Measurements from ENCODE around the gene RBMS2.
"Not testable (repeated sequence)": the region's sequence is repeated elsewhere in the genome, so short reads cannot be mapped to it uniquely, and the experiment has no call there.

The RBMS2 gene

DNA sequence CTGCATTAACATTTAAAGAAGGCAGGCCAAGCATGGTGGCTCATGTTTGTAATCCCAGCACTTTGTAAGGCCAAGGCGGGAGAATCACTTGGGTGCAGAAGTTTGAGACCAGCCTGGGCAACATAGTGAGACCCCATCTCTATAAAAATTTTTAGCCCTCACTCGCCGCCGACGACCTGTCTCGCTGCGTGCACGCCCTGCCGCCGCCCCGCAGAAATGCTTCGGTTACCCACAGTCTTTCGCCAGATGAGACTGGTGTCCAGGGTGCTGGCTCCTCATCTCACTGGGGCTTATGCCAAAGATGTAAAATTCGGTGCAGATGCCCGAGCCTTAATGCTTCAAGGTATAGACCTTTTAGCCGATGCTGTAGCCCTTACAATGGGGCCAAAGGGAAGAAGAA lies 10.8 kb upstream of the RBMS2 start:
- Histone ChIP-seq H3K27ac (no peak overlapping the region), H3K4me1 (ENCODE audit: control insufficient read depth in 1 of 2, insufficient read depth in 1 of 2, low read depth in 1 of 2, low read length in 1 of 2) (peaks cover 5% of the 10 kb centered on the region in 2 experiments), H3K9me3 (no peaks in the 10 kb centered on the region), H3K4me3 (ENCODE audit: low read depth in 1 of 2, low read length in 1 of 2) (no peak overlapping the region), H3K36me3 (no peaks in the 10 kb centered on the region), H3K27me3 (peaks cover 7% of the 10 kb centered on the region)
- TF ChIP-seq, protein P1, sequence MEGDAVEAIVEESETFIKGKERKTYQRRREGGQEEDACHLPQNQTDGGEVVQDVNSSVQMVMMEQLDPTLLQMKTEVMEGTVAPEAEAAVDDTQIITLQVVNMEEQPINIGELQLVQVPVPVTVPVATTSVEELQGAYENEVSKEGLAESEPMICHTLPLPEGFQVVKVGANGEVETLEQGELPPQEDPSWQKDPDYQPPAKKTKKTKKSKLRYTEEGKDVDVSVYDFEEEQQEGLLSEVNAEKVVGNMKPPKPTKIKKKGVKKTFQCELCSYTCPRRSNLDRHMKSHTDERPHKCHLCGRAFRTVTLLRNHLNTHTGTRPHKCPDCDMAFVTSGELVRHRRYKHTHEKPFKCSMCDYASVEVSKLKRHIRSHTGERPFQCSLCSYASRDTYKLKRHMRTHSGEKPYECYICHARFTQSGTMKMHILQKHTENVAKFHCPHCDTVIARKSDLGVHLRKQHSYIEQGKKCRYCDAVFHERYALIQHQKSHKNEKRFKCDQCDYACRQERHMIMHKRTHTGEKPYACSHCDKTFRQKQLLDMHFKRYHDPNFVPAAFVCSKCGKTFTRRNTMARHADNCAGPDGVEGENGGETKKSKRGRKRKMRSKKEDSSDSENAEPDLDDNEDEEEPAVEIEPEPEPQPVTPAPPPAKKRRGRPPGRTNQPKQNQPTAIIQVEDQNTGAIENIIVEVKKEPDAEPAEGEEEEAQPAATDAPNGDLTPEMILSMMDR (IDR thresholded peaks at IDR 0.05): no peak

DNA sequence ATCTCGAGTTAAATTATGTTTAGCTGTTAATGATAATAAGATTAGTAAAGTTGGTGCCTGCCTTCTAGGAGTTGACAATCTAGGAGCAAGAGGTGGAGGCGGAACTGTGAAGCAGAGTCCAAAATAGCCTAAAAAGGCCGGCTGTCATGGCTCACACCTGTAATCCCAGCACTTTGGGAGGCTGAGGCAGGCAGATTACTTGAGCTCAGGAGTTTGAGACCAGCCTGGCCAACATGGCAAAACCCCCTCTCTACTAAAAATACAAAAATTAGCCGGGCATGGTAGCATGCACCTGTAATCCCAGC lies 7.7 kb upstream of the RBMS2 start:
- H3K9me3 ChIP-seq; H3K27me3 ChIP-seq; H3K27ac ChIP-seq; H3K4me3 ChIP-seq (ENCODE audit: low read depth in 1 of 2, low read length in 1 of 2); H3K36me3 ChIP-seq: not testable (repeated sequence)
- peaks cover 17 to 19% of the 10 kb centered on the region in 2 experiments for H3K4me1 ChIP-seq (ENCODE audit: control insufficient read depth in 1 of 2, insufficient read depth in 1 of 2, low read depth in 1 of 2, low read length in 1 of 2)

DNA sequence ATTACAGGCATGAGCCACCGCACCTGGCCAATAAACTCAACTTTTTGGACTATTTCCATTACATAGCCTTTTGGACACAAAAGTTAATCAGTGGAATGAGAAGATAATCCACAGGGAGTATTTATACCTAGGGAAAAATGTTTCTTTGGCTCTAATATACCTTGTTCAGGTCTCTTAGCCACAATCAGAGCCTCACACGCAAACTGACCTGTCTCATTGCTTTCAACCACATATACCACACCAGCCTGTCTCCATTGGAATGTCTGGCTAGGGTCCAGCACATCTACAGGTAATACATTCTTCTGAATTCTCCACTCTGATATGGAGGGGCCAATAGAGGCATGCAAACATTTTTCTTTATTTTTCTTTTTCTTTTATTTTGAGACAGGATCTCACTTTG lies 3.8 kb upstream of the RBMS2 start:
- H3K9me3 ChIP-seq: no peaks in the 10 kb centered on the region
- peaks cover 1% of the 10 kb centered on the region for H3K27me3 ChIP-seq
- peak overlapping the region in 1 of 2 experiments; percentile 2 for H3K4me3 ChIP-seq (ENCODE audit: low read depth in 1 of 2, low read length in 1 of 2)
- peaks cover 48 to 50% of the 10 kb centered on the region in 2 experiments for H3K4me1 ChIP-seq (ENCODE audit: control insufficient read depth in 1 of 2, insufficient read depth in 1 of 2, low read depth in 1 of 2, low read length in 1 of 2)
- H3K27ac ChIP-seq: peak overlapping the region; percentile 51
- no peaks in the 10 kb centered on the region for H3K36me3 ChIP-seq
- TF ChIP-seq, protein P1 (IDR thresholded peaks at IDR 0.05): no peak

DNA sequence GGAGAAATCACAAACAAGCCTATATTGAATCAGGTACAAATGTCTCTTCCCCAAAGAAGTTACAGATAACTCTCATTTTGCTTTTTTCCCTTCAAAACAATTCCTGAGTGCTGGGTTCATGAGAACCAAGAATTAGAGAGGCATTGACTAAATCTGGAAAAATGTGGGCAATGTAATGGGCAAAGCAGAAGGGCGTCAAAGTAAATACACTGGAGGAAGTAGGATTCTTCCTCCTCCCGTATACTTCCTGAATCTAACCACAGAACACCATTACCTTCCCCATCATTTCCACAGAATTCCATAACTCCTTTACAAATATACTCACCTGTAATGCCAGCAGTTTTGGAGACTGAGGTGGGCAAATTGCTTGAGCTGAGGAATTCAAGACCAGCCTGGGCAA lies 3.0 kb upstream of the RBMS2 start:
- Histone ChIP-seq H3K4me3 (ENCODE audit: low read depth in 1 of 2, low read length in 1 of 2) (peak overlapping the region in 1 of 2 experiments; percentile 2), H3K9me3 (no peaks in the 10 kb centered on the region), H3K4me1 (ENCODE audit: control insufficient read depth in 1 of 2, insufficient read depth in 1 of 2, low read depth in 1 of 2, low read length in 1 of 2) (peaks cover 47 to 50% of the 10 kb centered on the region in 2 experiments), H3K27ac (peak overlapping the region; percentile 51), H3K36me3 (no peaks in the 10 kb centered on the region), H3K27me3 (no peaks in the 10 kb centered on the region)
- TF ChIP-seq, protein P1 (IDR thresholded peaks at IDR 0.05): no peak

DNA sequence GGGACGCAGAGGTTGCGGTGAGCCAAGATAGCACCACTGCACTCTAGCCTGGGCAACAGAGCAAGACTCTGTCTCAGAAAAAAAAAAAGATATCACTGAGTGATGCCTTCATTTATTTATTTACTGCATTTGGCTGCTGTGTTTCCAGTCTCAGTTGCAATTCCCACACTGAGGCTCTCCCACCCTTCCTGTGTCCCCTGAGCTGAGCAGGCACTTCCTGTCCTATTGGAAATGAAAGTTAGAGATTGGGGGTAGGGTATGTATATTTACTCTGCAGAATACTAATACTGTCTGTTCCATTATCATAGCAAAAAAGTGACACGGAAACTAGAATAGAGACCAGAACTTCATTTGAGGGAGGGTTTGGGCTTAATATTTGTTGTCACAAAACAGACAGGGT lies 1.6 kb upstream of the RBMS2 start:
- TF ChIP-seq, protein P1 (IDR thresholded peaks at IDR 0.05): no peak
- Histone ChIP-seq H3K27ac (peak overlapping the region; percentile 77), H3K4me3 (ENCODE audit: low read depth in 1 of 2, low read length in 1 of 2) (no peak overlapping the region), H3K27me3 (no peaks in the 10 kb centered on the region), H3K4me1 (ENCODE audit: control insufficient read depth in 1 of 2, insufficient read depth in 1 of 2, low read depth in 1 of 2, low read length in 1 of 2) (peaks cover 43 to 45% of the 10 kb centered on the region in 2 experiments), H3K36me3 (no peaks in the 10 kb centered on the region), H3K9me3 (no peaks in the 10 kb centered on the region)

DNA sequence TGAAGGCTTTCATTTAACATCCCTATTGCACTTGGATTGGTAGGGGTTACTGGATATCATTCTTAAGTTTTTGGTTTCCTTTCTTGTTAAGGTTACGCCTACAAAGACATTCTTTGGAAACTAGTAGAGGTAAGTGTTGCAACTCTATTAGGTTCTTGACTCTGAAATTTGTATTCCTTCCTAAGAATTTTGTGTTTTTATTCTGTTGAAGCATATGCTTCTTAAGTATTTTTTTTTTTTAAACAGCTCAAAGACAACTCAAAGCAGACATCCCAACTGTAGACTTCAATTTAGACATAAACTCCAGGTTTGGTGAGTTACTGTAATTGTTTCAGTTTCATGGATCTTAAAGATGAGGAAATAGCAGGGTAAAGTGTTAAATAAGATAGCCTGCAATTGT lies 1.1 kb upstream of the RBMS2 start:
- TF ChIP-seq, protein P1 (IDR thresholded peaks at IDR 0.05): no peak
- H3K4me1 ChIP-seq (ENCODE audit: control insufficient read depth in 1 of 2, insufficient read depth in 1 of 2, low read depth in 1 of 2, low read length in 1 of 2): peaks cover 43 to 45% of the 10 kb centered on the region in 2 experiments

More for the DNA sequence above, 1.1 kb upstream of the RBMS2 start:
- Histone ChIP-seq H3K27me3 (no peaks in the 10 kb centered on the region), H3K9me3 (no peaks in the 10 kb centered on the region), H3K27ac (peak overlapping the region; percentile 77), H3K36me3 (no peaks in the 10 kb centered on the region), H3K4me3 (ENCODE audit: low read depth in 1 of 2, low read length in 1 of 2) (peak overlapping the region in 1 of 2 experiments; percentile 54)
